Measurements from ENCODE around the gene TMCC1.
"Not testable (repeated sequence)": the region's sequence is repeated elsewhere in the genome, so short reads cannot be mapped to it uniquely, and the experiment has no call there.

Gene TMCC1

DNA sequence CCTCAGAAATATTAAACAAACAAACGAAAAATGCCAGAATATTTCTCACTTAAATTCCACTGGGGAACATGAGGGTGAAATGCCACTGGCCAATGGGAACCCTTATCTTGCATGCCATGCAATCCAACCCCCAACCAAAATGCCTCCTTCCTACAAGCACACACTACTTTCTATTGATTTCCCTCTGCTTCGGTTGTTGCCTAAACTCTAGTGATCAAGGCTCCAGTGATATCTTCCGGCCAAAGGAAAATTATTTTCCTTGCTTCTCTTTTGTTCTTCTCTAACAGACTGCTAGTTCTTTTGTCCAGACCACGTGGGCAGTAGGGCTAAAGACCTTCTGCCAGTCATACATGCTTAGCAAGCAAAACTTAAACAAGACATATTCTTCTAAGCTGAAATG is 115.7 kb downstream of the TMCC1 start:
- DNase-seq (ENCODE audit: low read depth in 1 of 2, low spot score in 1 of 2), result no peak

DNA sequence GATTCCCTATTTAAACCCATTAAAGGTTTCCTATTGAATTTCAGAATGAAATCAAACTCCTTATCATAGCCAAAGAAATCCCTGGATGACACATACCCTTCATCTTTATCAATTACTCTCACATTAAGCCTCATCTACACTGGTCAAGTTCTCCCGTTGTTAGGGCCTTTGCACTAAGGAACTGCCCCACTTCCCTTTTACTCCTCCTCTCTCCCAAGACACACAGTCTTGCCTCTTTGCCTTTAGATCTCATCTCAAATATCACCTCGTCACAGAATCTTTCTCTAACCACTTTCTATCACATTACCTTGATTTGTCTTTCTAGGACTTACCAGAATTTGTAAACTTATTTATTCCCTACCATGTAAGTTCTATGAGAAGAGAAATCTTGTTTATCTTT is 117.6 kb downstream of the TMCC1 start:
- DNase-seq (ENCODE audit: low read depth in 1 of 2, low spot score in 1 of 2), result no peak

DNA sequence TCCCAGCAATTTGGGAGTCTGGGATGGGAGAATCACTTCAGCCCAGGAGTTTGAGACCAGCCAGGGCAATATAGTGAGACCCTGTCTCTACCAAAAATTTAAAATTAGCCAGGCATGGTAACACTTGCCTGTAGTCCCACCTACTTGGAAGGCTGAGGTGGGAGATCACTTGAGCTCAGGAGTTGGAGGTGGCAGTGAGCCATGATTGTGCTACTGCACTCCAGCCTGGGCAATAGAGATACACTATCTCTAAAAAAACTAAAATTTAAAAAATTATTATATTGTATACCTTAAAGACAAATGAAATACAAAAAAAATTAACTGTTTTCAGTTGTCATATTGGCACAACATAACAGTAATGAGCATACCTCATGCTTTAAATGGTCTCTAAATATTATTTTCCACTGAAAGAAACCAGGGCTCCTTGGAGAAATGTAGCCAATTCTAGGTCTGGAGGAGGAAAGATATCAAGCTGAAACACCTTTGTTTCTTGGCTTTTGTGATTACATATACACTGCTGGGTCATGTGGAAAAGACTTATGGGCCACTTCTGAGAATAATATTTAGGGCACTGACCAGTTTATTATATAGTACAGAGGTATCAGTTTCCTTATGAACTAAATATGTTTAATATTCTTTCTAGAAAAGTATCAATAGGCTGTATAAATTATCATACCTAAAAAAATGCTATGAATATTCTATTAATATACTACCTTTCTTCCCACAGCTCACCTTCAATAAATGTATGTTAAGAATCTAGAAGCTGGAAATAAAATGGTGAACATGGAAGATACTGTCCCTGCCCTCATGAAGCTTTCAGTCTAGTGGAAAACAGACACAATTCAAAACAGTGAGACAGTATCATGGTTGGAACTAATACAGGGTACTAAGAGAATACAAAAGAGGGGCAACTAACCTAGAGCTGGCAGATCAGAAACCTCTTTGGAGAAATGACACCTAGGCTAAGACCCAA is 119.5 kb downstream of the TMCC1 start:
- DNase-seq (ENCODE audit: low read depth in 1 of 2, low spot score in 1 of 2), result no peak

DNA sequence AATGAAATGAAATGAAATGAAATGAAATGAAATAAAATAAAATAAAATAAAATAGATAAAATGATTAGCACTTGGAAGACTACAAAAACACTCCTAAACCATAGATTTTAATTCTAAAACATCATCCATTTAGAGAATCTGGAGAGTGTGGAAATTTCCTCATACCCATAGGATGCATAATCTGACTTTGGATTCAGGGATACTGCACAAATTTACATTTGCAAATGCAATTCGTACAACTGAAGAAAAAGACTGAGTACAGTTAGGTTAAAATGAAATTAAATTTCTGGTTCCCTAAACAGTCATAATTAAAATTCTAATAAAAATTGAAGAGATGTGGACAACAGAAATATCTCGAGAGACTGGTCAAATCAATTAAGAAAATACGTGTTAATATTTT is 122.9 kb downstream of the TMCC1 start:
- DNase-seq (ENCODE audit: low read depth in 1 of 2, low spot score in 1 of 2), result no peak

DNA sequence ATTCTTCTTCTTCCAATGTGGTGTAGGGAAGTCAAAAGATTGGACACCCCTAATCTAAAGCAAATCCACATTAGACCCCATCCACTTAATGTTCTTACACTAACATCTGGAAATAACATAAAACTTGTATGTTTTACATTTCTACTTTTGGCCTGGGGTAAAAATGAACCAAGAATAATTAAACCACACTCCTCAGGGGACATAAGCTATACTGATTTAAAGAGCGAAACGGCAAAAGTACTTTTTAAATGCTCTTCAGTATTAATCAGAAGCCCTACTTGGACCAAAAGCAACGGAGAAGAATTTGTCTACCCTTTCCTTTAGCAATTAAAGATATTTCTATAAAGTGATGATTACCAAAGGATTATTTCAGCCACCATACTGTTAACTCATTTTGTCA is 123.9 kb downstream of the TMCC1 start:
- no peak for DNase-seq (ENCODE audit: low read depth in 1 of 2, low spot score in 1 of 2)

DNA sequence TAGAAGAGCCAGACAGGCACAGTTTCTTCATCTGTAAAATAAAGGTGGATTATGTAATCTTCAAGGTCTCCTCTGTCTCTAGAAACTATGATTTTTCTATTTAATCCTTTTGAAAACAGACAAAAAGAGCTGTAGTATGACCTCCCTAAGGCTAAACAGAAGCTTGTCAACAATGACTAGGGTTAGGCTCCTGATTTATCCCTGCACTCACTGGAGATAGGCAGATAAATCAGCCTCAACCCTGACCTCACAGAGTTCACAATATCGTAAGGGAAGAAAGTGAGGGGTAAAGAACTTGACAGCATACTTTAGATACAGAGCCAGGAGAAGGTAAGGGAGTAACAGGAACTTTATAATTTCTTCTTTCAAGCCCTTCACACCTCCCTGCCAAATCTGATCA is 124.8 kb downstream of the TMCC1 start:
- DNase-seq (ENCODE audit: low read depth in 1 of 2, low spot score in 1 of 2), result no peak

DNA sequence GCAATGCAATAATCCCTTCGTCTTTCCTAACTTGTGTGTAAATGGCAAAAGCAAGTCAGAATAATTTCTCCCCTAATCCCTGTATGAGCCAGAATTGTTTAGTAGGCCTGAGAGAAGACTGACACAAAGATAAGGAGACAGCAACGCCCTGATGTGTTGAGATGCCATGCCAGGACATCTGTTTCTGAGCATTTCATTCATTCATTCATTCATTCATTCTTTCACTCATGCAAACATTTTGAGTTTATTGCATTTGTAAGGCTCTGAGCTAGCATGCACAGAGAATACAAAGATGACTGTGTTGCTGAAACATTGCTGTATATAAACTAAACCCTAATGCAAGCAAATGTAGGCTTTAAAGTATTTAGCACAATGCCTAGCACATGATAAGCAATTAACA is 127.4 kb downstream of the TMCC1 start:
- DNase-seq (ENCODE audit: low read depth in 1 of 2, low spot score in 1 of 2), result no peak

DNA sequence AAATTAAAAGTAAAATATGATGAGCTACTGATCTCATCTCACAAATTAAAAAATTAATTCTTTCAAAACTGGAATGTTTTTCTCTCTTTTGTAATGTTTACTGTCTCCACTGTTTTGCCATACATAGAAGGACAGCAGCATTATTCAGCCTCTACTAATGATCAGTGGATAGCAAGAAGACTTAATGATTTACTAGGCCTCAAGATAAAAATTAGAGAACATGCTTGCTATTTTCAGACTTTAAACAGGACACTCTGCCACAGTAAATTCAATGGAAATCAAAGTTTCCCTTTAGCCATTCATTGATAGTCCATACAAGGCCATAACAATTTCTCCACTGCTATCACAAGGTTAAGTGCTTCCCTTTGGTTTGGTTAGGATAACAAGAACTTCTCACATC is 129.4 kb downstream of the TMCC1 start:
- no peak for DNase-seq (ENCODE audit: low read depth in 1 of 2, low spot score in 1 of 2)

DNA sequence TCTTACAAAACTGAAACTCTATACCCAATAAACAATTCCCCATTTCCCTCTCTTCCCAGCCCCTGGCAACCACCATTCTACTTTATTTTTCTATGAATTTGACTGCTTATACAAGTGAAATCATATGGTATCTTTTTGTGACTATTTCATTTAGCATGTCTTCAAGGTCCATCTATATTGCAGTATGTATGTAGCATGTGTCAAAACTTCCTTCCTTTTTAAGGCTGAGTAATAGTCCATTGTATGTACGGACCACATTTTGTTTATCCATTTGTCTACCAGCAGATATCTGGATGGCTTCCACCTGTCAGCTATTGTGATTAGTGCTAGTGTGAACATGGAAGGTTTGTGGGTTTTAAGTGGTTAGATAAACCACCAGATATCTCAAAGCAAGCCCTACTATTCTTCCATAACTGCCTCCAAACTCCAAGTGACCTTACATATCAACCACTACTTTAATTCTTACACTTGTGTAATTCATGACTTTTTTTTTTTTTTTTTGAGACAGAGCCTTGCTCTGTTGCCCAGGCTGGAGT is 134.7 kb downstream of the TMCC1 start:
- DNase-seq (ENCODE audit: low read depth in 1 of 2, low spot score in 1 of 2), result no peak

DNA sequence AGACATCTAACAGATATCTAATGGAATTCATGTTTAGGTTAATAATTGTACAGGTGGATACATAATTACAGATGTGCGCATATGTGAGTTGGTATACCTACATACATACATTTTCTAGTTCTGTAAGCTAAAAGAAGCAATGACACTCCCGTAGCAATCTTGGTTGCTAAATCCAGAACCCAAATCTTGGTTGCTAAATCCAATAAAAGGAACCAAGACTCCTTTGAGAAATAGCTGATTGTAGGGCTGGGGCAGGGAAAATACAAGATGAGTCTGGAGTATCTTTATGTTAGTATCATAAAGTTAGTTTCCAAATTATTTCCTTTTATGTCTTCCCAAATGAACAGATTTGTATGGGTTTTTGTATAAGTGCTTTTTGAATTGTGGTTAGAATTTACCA is 135.2 kb downstream of the TMCC1 start:
- DNase-seq (ENCODE audit: low read depth in 1 of 2, low spot score in 1 of 2), result no peak

DNA sequence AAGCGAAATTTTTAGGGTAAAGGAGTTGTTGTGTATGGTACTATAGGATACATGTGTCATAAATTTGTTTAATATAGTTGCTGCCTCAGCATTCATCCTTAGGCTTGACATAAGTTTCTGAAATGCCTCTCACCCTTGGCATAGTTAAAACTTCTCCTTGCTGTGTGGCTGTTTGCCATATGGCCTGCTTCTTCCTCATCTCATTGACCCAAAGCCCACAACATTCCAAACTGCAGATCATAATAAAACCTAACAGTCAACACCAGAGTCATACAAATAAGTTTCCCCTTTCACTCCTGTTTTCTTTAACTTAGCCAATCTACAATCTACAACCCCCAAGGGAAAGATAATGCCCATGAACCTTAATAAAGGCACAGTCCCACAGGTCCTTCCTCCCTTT is 136.6 kb downstream of the TMCC1 start:
- DNase-seq (ENCODE audit: low read depth in 1 of 2, low spot score in 1 of 2), result no peak

DNA sequence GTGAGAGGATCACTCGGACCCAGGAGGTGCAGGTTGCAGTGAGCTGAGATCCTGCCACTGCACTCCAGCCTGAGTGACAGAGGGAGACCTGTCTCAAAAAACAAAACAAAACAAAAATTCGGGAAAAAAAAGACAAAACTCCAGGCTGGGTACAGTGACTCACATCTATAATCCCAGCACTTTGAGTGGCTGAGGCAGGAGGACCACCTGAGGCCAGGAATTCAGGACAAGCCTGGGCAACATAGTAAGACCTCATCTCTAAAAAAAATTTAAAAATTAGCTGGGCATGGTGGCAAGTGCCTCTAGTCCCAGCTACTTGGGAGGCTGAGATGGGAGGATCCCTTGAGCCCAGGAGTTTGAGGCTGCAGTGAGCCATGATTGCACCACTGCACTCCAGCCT is 142.4 kb downstream of the TMCC1 start:
- not testable (repeated sequence) for DNase-seq (ENCODE audit: low read depth in 1 of 2, low spot score in 1 of 2)

DNA sequence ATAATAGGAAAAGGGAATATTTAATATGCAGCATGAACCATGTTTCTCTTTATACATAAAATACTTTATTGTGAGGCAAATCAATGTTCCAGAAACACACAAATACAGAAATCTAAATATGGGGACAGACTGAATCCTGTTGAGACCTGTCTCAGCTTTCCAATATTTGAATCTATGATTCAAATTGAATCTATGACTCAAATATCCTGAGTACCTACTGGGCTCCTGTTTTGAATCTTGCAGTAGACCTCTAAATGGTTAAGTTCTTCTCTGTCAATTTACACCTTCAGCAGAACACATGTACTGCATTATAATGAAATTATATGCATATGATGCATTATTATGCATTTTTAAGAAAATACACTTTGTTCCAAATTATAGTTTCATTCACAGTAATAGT is 143.8 kb downstream of the TMCC1 start:
- DNase-seq (ENCODE audit: low read depth in 1 of 2, low spot score in 1 of 2), result no peak

DNA sequence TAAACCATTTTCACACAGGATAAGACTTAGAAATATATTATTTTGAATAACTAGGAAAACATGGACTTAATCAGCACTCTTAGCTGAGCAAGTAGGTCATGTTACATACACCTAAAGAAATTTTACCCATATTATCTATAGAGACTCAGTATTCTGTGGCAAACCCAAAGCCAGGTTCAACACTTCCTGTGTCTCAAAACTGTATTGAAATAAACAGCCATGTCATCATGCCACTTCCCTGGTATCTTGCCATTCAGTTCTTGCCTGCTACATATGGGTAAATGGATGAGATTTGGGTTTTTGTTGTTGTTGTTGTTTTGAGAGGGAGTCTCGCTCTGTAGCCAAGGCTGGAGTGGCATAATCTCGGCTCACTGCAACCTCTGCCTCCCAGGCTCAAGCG is 145.5 kb downstream of the TMCC1 start:
- DNase-seq (ENCODE audit: low read depth in 1 of 2, low spot score in 1 of 2), result no peak

DNA sequence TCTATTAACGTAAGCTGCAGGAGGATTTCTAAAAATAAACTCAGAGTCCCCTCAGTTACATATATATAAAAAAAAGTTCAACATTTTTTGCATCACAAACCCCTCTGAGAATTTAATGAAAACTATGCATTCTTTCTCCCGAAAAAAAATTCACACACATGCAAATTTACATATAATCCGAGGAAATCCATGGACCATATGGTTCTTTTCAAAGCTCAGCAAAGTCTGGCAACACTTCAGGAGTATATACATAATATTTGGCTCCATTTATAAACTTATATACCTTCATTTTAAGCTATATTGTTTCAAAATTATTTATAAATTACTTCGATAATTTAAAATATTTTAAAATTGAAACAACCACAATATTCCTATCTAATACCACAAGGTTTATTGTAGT is 146.4 kb downstream of the TMCC1 start:
- no peak for DNase-seq (ENCODE audit: low read depth in 1 of 2, low spot score in 1 of 2)

DNA sequence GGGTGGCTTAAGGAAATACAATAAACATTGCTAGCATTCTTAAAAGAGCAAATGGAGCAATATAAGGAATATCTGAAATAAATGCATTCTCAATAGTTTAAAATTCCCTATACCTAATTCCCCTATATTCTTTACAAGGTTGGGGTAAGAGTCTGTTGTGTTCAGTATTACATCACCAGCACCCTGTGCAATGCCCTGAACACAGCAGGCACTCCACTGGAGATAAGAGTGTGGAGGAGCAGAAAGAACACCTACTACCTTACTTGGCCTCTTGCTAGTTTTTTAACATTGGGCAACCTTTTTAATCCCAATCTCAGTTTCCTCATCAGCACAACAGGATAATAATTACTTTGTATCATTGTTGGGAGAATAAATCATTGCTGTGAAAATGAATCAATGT is 146.9 kb downstream of the TMCC1 start:
- no peak for DNase-seq (ENCODE audit: low read depth in 1 of 2, low spot score in 1 of 2)

DNA sequence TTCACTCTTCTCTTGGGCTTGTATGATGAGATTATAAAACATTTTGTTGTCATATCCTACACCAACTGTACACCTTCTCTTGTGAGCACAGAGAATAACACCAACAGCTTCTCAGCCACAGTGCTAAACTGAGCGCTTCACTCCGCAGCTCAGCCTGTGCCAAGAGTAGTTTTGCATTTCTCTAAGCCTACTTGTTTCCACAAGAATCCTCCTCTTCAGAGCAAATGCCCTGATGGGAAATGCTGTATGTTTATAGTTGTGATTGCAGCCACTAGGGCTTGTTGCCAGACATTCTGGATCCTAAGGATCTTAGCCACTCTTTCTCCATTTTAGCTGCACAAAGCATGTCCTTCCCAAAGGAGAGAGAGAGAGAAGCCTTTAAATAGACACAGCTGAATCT is 148.3 kb downstream of the TMCC1 start:
- no peak for DNase-seq (ENCODE audit: low read depth in 1 of 2, low spot score in 1 of 2)

DNA sequence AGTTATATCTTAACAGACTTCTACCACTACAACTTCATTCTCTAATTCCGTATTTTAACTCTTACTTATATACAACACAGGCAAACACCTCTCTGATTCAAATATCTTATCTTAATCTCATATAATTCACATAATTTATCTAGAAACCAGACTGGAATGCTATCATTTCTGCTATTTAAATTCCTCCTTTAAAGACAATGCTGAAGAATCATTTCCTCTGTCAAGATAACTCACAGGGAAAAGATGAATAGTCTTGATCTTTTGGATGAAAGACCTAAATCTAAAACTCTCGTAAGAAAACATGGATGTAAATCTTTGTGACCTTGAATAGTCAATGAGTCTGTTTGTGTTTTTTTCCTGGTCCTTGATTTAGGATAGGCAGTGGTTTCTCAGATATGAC is 151.7 kb downstream of the TMCC1 start:
- no peak for DNase-seq (ENCODE audit: low read depth in 1 of 2, low spot score in 1 of 2)

DNA sequence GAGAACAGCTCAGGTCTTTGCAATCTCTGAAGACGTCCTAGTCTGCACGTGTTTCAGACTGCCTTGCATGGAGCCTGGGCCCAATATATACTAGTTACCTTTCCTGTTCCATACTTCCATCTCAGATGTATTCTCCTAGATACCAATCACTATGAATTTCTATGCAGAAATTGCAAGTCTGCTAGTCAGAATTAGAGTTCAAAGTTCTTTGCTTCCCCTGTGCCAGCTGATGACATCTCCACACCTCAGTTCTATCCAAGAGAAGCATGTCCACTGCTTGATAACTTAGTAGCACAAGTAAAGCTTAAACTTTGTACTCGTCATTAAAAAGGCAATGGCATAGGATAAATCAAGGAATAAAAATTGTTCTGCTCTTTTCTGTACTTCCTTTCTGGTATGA is 153.4 kb downstream of the TMCC1 start:
- no peak for DNase-seq (ENCODE audit: low read depth in 1 of 2, low spot score in 1 of 2)

DNA sequence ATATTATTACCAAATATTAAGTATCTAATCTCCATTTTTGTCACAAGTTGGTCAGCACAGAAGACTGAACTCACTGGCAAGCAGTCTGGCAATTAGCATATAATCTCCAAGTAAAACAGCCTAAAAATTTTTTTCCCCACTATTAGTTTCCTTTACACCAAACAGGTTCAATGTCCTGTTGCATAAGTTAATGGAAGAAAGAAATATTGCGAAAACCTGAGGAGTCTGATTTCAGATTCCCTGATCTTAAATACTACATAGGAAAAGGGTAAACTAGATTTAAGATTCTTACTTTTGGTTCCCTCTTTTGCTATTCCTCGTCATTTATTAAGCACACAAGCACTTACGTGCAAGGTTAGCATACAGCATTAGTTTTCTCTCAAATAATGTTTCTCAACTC is 153.9 kb downstream of the TMCC1 start:
- no peak for DNase-seq (ENCODE audit: low read depth in 1 of 2, low spot score in 1 of 2)

DNA sequence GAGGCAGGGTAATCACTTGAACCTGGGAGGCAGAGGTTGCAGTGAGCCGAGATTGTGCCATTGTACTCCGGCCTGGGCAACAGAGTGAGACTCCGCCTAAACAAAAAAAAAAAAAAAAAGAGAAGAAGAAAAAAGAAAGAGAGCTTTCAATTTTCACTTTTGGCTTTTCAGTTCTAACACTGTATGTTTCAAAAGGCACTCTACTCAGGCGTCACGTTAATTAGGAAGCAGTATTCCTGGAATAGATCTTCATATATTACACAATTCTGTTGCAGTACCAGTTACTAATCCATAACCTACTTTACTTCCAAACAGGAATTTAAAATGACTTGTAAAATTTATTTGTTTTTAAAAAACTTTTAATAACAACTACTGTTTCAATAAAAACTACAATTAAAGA is 155.3 kb downstream of the TMCC1 start:
- no peak for DNase-seq (ENCODE audit: low read depth in 1 of 2, low spot score in 1 of 2)

DNA sequence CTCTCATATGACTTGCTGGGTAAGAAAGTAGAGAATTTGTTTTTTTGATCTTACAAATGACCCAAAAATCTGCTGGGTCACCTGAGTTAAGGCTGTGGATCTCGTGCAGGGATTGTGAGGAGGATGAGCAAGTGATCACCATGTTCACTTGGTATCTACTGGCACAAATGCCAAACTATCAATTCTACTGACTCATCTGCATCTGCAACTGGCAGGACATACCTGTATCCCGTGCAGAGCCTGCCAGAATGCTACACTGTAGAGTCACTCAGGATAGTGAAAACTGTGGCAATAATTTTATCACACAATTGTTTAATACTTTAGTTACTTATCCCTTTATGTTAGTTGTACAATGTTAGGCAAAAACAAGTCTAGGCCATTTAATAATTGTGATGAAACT is 157.4 kb downstream of the TMCC1 start:
- DNase-seq (ENCODE audit: low read depth in 1 of 2, low spot score in 1 of 2), result no peak

DNA sequence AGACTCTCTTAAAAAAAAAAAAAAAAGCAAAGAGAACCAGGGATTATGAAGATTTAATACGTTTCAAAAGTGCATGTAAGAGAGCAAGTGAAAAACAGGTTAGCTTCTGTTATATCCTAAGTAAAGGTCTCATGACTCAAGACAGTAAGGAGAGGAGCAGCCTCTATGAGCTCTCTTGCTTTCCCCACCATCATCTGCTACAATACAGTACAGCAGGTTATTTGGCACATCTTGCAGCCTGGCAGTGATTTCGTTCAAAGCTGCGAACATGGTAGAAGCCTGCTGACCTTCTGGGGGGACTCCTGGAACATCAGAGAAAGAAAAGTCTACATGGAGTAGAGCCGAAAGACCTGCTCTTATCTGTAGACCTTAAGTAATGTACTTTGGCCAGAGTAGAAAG is 157.9 kb downstream of the TMCC1 start:
- no peak for DNase-seq (ENCODE audit: low read depth in 1 of 2, low spot score in 1 of 2)
